GM13977 (cell line): Measurements from ENCODE around the gene CFAP92.

ENCODE experiments used
- DNase-seq: peaks from one replicate; pipeline ENCODE4 v3.0.0; 2012; ENCODE audit warnings: low spot score
- CTCF ChIP-seq: IDR thresholded peaks from 2 replicates; pipeline ENCODE4 v1.5.1; 2012; ENCODE audit warnings: mild to moderate bottlenecking, control low read depth; ENCODE audit not compliant: insufficient read depth; ENCODE audit errors: extremely low read depth, missing control alignments
- in situ Hi-C: fragments of 300-500 bp; cut with MboI; formaldehyde crosslinking; loops from one replicate; pipeline ENCODE4 v1.12.0; 2022; ENCODE audit warnings: low sequenced_read_pairs, low pct_unique_long_range_greater_than_20kb, mixed read lengths, inconsistent platforms; ENCODE audit not compliant: unreplicated experiment

CFAP92 gene

GRCh38 chr3:129025691-129026435, 32.0 kb upstream of the CFAP92 start:
- no peak for TF ChIP-seq CTCF
- no peak for DNase-seq
- in situ Hi-C loops: no loop called here

- in situ Hi-C loops: no loop called here
- DNase-seq: no peak
- no peak for TF ChIP-seq CTCF
Measured at GRCh38 chr3:129025108-129025507, 31.2 kb upstream of the CFAP92 start.

GRCh38 chr3:129023909-129024308, 30.0 kb upstream of the CFAP92 start:
- in situ Hi-C loops: no loop called here
- DNase-seq: no peak
- no peak for TF ChIP-seq CTCF

GRCh38 chr3:129023008-129023358, 29.1 kb upstream of the CFAP92 start:
- in situ Hi-C loops: no loop called here
- no peak for DNase-seq
- TF ChIP-seq CTCF: no peak

GRCh38 chr3:129022114-129023007, 28.5 kb upstream of the CFAP92 start:
- in situ Hi-C loops: no loop called here

GRCh38 chr3:129021140-129021551, 27.3 kb upstream of the CFAP92 start:
- no peak for DNase-seq
- no peak for TF ChIP-seq CTCF
- in situ Hi-C loops: no loop called here

More at GRCh38 chr3:129022114-129023007, 28.5 kb upstream of the CFAP92 start:
- no peak for TF ChIP-seq CTCF
- DNase-seq: no peak
